Measurements from ENCODE around the gene FDX1.
"Not testable (repeated sequence)": the region's sequence is repeated elsewhere in the genome, so short reads cannot be mapped to it uniquely, and the experiment has no call there.

Gene FDX1

GRCh38 chr11:110429731-110430266 is at the start of gene FDX1:
Gene FDX1, plus strand, starts transcription at chr11:110429948. Its CDS starts 173 bp downstream, at chr11:110430121.
- peak; percentile 20 to 91 (median 72) for DNase-seq

- no peak for DNase-seq
Measured at GRCh38 chr11:110380836-110381622, 48.7 kb upstream of the FDX1 start.

- not testable (repeated sequence) for DNase-seq
Measured at GRCh38 chr11:110388231-110388630, 41.5 kb upstream of the FDX1 start.

- no peak for DNase-seq
Measured at GRCh38 chr11:110389965-110390364, 39.8 kb upstream of the FDX1 start.

- no peak for DNase-seq
Measured at GRCh38 chr11:110392056-110392455, 37.7 kb upstream of the FDX1 start.

- not testable (repeated sequence) for DNase-seq
Measured at GRCh38 chr11:110397668-110398286, 32.0 kb upstream of the FDX1 start.

GRCh38 chr11:110403585-110403984 is 26.2 kb upstream of the FDX1 start:
- DNase-seq: not testable (repeated sequence)

- not testable (repeated sequence) for DNase-seq
Measured at GRCh38 chr11:110405636-110406035, 24.1 kb upstream of the FDX1 start.

GRCh38 chr11:110407315-110407714 is 22.4 kb upstream of the FDX1 start:
- DNase-seq: no peak

- DNase-seq: no peak
Measured at GRCh38 chr11:110409174-110409573, 20.6 kb upstream of the FDX1 start.

GRCh38 chr11:110410651-110411050 is 19.1 kb upstream of the FDX1 start:
- no peak for DNase-seq

- no peak for DNase-seq
Measured at GRCh38 chr11:110415081-110415480, 14.7 kb upstream of the FDX1 start.

GRCh38 chr11:110421658-110422057 is 8.1 kb upstream of the FDX1 start:
- not testable (repeated sequence) for DNase-seq

GRCh38 chr11:110422306-110422905 is 7.3 kb upstream of the FDX1 start:
- DNase-seq: no peak

GRCh38 chr11:110424775-110425444 is 4.8 kb upstream of the FDX1 start:
- no peak for DNase-seq

- DNase-seq: no peak
Measured at GRCh38 chr11:110425751-110426545, 3.8 kb upstream of the FDX1 start.

GRCh38 chr11:110428040-110428439 is 1.7 kb upstream of the FDX1 start:
- DNase-seq: no peak

GRCh38 chr11:110428956-110429730 is 605 bp upstream of the FDX1 start:
- DNase-seq: no peak

GRCh38 chr11:110430267-110431050 is 711 bp downstream of the FDX1 start:
- peak in 36 of 56 donors; percentile 23 to 79 (median 56) for DNase-seq

All from amygdala (tissue), 56 donors.